SHP77 (cell line): Measurements from ENCODE around the gene UMODL1.

Source experiments
- DNase-seq, 2 experiments: peaks; one replicate each; lab custom pipeline; 2025; lab: John Stamatoyannopoulos, UW

Gene UMODL1

GRCh38 chr21:42080788-42081083 lies 9.6 kb downstream of the UMODL1 start:
- DNase-seq = no peak

GRCh38 chr21:42081138-42081537 lies 10.0 kb downstream of the UMODL1 start:
- no peak for DNase-seq

DNA sequence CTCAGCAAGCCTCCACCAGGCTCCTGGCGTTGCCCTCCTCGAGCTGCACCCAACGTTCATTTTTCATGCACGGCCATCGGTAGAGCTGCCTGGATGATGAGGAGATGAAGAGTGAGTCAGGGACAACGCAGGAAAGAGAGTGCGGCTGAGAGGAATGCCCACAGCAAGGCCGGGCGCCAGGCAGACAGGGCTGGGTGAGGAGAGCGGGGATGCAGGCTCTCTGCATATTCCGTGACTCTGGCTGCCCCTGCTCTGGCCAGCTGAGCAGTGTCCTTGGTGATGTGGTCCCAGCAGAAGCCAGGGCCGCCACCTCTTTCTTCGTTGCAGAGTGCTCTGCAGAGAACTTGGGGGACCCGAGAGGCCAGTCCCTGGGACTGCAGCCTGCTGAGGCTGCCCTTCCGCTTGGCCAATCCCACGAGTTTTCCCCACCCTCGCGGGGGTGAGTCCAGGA lies 10.8 kb downstream of the UMODL1 start:
- DNase-seq = no peak

GRCh38 chr21:42082501-42083360 lies 11.6 kb downstream of the UMODL1 start:
- no peak for DNase-seq

DNA sequence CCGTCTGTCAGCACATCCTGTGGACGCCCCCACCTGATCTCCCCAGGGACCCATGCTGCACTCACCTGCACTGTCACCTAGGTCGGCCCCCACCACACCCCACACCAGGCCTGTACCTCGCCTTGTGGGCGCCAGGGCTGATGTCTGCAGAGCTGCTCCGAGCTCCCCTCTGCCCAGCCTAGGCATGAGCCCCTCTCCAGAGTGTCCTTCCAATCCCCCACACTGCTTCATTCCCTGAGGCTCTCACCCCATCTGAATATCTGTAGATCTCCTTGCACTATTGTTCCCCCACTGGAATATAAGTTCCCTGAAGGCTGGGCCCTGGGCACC lies 12.2 kb downstream of the UMODL1 start:
- no peak for DNase-seq

DNA sequence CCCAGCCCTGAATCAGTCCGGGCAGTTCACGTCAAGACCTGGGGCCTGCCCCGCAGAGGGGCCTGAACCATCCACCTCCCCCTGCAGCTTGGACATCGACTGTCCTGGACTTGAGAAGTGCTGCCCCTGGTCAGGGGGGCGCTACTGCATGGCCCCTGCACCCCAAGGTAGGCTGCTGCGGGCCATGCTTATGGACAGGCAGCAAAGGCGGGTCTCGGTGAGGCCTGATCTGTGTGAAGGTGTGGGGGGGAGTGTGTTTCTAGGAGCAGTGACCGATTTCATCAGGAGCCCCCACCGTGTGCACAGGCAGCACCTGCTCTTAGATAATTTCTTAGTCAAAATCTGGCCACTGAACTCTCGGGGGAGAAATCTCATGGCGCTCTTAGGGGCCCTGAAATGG lies 13.0 kb downstream of the UMODL1 start:
- no peak for DNase-seq

DNA sequence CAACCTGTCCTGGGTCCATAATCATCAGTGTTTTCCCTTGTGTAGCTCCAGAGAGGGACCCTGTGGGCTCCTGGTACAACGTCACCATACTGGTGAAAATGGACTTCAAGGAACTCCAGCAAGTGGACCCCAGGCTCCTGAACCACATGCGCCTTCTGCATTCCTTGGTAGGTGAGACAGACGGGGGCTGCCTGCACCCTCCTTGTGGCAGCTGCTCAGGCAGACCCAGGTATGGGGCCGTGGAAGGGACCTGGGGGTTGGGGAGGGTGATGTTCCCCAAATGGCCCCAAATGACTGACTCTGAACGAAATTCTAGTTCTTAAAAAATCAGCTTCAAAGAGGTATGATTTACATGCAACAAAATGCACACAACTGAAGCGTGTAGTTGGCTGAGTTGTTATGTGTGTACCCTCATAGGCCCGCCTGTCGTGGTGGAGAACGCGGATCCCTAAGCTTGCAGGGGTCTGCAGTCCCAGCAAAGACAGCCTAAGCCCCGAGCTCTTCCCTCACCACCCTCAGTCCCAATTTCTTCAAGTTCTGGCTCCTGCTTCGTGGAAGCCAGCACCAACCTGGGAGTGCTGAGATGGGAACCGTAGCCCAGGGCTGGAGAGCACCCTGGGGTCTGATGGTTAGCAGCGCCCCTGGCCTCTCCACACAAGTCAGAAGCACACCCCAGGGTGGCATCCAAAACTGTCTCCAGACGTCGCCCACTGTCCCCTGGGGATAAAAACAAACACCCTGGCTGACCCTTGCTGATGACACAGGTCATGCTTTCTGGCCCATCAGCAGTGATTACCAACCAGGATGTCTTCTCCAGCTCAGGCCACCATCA lies 14.3 kb downstream of the UMODL1 start:
- no peak for DNase-seq

DNA sequence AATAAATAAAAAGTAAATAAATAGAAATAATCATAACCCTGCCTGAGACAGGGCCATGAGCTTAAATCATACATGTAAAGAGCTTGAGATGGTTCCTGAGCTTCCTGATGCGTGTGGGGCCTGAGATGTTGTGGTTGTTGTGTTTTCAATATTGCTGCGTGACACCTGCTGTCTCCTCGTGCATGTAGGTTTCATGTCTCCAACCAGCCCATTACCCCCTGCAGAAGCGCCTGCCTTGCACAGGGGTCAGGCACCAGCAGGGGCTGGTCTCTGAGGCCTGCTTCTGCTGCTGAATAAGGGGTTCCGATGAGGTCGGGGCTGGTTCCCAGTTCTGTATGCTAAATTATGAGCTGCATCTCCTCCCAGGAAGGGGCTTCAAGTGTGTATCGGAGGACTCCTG lies 15.9 kb downstream of the UMODL1 start:
- DNase-seq = no peak

DNA sequence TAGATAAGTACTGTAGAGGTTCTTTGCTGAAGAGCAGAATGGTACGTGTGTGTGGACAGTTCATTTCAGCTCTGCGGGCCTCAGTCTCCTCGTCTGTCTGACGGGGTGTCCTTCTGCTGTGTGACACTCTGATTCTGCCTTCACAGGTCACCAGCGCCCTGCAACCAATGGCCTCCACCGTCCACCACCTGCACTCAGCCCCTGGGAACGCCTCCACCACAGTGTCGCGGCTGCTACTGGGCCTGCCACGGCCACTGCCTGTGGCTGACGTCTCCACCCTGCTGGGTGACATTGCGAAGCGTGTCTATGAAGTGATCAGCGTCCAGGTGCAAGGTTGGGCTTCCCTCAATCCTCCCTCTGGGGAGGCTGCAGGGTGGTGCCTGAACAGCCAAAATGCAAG lies 17.0 kb downstream of the UMODL1 start:
- no peak for DNase-seq

- DNase-seq = no peak
These were observed 17.5 kb downstream of the UMODL1 start for GRCh38 chr21:42088658-42089057.

GRCh38 chr21:42089093-42089631 lies 18.0 kb downstream of the UMODL1 start:
- DNase-seq = no peak

DNA sequence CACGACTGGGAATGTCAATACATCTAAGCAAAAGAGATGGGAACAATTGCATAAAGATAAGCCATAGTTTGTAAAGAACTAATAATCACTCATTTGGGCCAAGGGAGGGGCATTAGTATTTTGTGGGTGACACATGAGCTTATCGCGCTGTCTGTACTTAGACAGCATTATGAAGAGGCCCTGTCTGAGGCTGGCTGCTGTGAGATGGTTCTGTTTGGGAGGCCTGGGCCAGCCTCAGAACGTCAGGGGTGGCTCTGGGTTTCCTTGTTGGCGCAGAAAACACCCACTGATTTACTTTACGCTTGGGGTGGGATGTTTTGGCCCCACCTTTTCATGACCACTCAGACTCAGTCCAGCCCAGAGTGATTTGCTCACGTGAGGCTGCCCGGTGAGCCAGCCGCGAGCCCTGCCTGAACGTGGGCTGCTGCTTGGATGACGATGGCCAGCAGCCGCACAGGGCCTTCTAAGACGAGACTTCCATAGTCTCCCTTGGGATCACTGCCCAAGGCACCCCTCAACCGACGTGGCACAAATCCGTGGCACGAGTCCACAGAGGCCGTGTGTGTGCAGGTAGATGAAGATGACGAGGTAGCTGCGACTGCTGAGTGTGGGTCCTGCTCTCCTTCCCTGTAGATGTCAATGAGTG lies 18.7 kb downstream of the UMODL1 start:
- no peak for DNase-seq

- no peak for DNase-seq
These were observed 20.9 kb downstream of the UMODL1 start for GRCh38 chr21:42091899-42092508.

DNA sequence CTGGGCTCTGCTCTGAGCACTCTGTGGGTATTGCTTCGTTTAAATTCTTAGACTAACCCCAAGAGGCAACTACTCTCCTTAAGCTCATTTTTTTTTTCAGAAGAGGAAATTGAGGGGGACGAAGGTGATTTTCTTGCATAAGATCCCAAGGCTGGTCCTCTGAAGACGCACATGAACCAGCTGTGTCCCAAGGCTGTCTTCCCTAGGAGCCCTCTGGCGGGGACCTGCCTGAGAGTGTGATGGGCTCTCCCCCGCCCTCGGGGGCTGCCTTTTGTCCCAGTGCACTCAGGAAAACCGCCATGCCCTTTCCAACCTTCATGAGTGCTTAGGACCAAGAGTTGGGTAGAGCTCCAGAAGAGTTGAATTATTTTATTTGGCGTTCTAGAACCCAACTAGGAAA lies 21.7 kb downstream of the UMODL1 start:
- DNase-seq = no peak

- no peak for DNase-seq
These were observed 22.1 kb downstream of the UMODL1 start for GRCh38 chr21:42093186-42093585.

- no peak for DNase-seq
These were observed 22.9 kb downstream of the UMODL1 start for GRCh38 chr21:42093991-42094421.

- no peak for DNase-seq
These were observed 23.7 kb downstream of the UMODL1 start for GRCh38 chr21:42094811-42095210.

- DNase-seq = no peak
These were observed 24.5 kb downstream of the UMODL1 start for GRCh38 chr21:42095581-42095980.

- no peak for DNase-seq
These were observed 25.4 kb downstream of the UMODL1 start for GRCh38 chr21:42096566-42096965.

DNA sequence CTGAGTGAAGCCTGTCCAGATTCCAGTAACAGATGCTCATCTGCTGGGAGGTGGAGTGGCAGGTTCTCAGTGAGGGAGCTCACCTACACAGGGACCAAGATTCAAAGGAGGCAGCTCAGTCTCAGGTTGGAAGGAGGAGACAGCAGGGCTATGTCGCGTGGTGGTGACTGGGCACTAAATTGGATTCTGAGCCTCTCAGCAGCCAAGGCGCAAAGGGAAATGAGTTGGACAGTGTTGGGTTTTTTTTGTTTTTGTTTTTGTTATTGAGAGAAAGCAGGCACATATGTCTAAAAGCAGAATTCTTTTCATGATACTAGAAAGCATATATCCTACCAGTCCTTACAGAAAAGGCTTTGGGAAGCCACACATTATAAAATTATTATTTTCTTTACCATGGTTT lies 26.2 kb downstream of the UMODL1 start:
- DNase-seq = no peak

DNA sequence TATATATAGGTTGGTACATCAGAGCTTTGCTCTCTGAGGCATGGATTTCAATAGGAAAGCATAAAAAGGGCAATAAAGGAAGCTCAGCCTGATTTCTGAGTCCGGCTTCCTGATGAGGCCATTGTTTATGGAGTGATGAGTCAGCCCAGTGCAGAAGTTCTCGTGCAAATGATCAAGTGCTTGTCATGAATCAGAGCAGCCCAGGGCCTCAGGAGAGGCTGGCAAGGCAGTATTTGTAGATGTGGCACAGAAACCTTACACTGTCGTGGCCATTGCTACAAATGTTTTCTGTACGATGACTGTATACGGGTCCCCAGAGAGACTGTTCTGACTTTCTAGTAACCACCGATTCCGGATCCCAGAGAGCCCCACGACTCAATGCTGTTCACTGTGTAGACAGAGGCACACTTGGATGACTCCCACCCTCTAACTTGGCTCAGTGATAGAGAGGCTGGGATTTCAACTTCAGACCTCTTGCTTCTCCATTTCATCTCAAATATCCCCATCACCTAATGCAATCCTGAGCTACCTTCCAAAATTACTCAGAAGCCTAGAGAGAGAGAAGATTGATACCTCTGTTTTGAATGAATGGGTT lies 26.8 kb downstream of the UMODL1 start:
- DNase-seq = peak; percentile 49 to 72
